GM15510 (cell line): ENCODE data around the gene ZNF497.

Experiments
- POLR2A ChIP-seq: IDR thresholded peaks from 3 replicates; pipeline ENCODE4 v1.6.1; 2011; ENCODE audit warnings: borderline replicate concordance; ENCODE audit not compliant: insufficient read length; ENCODE audit errors: extremely low read depth

Gene ZNF497

DNA sequence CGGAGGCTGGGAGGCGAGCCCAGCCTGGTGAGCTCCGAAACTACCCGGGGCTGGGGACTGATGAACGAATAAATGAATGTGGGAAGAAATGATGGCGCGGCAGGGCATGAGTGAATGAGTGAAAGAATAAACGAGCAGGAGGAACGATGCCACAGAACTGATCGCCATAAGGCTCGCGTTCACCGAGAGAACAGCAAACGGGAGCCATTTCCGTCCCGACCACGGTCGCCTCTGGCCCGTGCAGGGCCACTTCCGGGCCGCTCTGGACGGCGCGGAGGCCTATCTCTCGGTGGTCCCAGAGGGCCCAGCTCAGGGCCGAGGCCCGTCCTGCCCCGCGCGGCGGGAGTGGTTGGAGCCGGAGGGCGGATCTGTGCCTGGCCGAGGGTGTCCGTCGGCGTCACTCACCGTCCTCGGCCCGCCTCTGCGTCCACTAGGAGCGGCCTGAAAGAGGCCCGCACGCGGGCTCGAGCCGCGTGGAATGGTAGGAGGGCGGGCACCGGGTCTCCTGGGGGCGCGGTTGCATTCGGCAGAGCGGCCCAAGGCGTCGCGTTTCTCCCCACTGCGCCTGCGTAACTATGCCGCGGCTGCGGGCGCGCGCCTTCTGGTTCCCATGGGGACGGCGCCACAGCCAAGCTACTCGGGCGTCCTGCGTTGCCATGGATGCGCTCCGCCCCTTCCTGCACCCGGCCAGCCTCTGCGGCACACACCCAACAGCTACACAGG lies at the start of gene ZNF497:
Gene ZNF497, minus strand, starts transcription at position 480 of the 723 bp plus-strand sequence. CDS start 5,116 bp downstream, outside the sequence.
- peak; percentile 78 for TF ChIP-seq POLR2A

DNA sequence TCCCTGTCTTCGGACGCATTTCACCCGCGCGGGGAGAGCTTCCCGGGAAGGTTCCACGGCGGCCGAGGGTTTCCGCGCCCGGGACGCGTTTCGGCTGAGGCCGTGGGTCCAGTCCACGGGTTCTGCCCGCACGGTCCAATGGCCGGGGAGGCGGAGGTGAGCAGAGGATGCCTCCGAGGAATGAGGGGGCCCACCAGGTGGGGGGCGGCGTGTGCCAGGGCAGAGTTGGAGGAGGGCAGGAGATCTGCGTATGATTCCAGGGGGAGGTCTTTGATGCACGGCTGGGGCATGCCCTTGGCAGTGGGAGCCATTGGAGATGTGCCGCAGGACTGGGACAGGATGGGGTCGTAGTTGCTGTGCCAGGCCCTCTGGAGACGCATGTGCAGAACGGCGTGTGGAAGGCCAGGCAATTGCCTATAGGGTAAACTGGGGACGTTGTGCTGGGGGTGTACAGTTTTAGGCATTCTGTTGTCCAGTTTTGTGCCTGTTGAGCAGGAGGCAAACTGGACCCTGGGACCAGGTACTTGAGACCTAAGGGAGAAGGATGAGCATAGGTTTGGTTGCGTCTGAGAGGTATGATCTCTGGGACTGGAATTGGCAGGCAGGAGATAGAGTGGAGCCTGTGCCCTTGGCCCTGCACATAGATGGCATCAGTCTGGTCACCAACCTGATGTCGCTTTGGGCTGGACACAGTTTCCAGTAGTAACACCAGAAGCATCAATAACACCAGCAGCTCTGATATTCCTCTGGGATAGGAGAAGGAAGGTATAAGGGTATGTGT lies 46.6 kb upstream of the ZNF497 start:
- TF ChIP-seq POLR2A, result no peak

DNA sequence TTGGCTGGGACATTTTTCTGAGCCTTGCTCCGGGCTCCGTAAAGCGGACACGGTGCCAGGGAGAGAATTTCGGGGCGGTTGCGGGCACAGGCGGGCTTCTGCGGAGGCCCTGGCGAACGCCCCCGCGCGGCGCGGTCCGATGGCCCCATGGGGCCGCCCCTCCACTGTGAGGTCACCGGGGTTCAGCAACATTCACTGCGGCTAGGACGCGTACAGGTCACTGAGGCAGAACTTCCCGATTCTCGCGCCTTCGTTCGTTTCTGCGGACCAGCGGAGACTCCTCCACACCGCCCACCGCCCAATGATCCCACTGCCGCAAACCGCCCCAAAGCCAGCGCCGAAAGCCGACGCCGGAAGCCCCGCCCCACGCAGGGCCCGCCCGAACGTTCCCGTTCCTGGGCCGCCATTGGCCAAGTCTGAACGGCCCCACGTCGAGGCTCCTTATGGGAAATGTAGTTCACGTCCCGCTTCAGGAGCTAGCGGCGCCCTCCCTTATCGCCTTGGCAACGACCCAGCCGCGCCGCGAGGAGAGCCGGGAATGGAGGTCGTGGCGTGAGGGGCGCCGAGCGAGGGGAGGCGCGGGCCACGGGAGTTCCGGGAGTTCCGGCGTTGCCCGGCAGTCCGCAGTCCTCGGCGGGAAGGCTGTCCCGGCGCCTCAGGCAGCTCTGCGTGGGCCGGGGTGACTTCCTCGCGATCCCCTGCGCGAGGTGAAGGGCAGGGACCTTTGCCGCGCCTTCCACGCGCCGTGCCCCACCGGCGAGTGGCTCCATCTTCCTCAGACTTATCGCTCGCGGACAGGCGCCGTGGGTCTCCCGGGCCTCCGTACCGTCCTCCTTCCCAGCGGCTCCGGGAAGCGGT lies 45.8 kb upstream of the ZNF497 start, which contains the start of gene ZNF584:
Gene ZNF584, plus strand, starts transcription at position 498 of the 858 bp plus-strand sequence. CDS start 499 bp downstream, outside the sequence.
- peak; percentile 82 for TF ChIP-seq POLR2A

DNA sequence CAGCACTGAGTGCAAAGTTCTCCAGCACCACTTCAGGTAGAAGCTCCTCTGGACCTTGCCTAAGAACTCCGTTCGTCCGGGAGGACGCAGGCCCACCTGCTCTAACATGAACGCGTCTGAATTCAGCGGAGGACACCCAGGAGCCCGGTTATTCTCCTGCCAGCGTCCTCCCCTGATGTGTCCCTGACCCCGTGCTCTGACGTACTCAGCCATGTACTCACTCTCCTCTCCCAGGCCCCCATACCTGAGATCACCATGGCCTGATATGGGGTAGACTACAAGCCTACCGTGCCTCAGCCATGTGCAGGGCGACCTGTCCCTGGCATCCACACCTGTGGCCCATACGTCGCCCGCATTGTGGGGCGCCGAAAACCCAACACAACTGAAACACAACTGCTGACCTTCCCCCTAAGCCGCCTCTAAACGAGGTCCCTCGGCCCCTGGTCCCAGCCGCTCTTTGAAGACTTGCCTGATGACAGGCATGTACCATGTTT lies 45.2 kb upstream of the ZNF497 start:
- no peak for TF ChIP-seq POLR2A

DNA sequence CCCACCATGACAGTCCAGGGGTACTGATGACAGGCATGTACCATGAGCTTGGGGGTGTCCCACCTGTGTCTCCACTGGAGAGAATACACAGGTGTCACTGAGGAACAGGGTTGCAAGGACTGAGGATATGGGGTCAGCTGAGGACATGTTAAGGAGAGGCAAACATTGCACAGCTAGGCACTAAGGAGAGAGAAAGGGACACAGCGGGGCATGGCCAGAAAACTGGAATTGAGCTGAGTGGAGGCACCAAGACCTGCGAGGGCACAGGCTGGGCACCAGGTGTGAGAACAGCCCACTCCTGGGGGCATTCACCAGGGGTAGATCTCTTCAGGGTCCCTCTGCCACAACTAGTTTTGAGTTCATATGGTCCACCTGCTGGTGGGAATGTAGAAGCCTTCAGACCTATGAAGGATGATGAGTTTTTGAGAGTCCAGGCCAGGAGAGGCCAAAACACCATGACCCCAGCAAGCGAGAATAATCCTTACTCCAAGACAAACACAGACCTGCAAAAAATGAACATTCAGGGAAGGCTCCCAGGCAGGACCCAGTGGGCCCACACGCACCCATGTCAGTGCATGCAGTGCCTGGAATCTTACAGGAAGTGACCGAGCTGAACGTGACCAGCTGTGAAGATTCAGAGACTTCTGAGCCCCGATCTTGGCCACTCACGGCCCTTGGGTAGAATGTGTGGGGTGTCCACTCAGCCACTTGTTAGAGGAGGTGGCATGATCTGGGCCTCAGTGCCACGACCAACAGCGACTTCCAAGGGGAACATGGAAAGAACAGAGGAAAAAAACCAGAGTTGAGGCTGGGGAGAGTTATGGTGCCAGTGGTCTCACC lies 44.5 kb upstream of the ZNF497 start:
- TF ChIP-seq POLR2A, result no peak

DNA sequence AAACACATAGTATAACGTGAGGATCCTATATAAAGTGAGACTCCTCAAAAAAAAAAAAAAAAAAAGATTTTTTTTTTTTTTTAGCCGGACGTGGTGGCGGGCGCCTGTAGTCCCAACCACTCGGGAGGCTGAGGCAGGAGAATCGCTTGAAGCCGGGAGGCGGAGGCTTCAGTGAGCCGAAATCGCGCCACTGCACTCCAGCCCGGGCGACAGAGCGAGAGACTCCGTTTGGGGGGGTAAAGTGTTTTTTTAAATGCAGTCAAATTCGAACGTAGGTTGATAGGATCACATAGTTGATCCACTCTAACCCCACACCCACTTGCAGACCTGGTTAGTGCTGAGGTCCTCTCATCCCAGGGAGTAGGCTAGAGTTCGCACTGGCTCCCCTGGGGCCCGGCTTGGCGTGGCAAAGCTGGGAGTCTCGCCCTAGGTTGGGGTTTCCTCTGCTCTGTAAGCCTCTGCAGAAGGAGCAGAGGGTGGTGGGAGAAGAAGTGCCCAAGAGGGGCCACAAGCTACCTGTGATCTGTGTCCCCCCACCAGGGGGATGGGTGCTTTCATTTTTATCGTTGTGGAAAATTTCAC lies 39.4 kb upstream of the ZNF497 start:
- TF ChIP-seq POLR2A, result no peak

DNA sequence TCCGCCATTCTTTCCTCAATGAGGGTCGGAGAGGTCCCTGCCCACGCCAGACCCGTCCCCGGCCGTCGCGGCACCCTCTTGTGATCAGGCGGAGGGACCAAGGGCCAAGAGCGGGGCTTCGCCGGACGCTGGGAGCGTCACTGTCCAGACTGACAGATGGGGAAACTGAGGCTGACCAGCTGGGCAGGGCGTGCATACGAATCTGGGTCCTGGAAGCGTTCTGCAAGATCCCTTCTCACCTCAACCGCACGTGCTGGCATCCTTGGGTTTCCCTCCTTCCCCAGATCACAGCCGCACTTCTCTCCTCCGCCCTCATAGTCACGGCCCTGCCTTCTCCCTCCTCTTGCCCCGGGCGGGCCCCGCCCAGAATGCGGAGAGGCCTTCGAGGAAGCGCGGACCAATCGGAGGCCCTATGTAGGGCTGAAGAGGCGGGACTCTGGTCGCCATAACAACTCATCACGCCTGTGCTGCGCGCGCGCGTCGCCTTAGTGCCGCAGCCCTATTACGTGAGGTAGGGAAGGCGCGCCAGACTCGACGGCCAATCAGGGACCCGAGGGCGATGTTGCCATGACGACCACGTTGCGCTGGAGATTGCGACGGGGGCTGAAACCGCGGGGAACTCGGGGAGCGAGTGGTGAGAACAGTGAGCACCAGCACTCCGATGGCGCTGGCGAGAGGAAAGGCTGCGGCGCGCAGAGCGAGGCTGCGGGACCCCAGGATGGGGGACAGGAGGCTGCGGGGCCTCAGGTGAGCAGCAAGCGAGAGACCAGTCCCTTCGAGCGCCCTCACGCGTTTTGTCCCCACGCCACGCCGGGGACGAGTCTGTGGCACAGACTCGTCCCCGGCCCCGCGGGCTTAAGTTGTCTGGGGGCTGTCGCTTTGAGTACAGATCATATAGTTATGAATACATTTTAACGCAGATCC lies 38.6 kb upstream of the ZNF497 start:
- TF ChIP-seq POLR2A, result peak; percentile 82

DNA sequence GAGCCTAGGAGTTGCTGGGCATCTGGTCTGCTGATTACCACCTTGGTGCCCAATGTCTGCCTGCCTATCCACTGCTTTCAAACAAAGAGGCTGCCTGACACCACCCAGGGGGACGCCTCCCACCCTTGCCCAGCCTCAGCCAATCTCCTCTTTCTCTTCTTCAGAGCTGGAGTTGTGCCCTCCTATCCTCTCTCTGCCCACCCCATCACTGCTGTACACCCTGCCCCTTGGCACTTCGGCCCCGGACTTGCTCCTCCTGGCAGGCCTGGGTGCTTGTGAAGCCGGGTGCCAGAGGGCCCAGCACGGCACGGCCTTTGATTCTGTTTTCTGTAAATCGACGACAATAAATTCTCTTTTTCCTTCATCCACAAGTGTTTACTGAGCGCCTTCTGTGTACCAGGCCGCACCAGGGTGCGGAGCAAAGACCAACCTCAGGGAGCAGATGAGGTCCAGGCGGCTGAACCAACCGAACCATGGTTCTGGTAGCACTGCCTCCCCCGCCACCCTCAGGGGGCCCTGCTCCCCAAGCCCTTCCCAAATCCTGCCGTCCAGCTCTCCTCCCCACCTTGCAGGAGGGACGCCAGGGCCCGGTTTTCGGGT lies 37.9 kb upstream of the ZNF497 start:
- TF ChIP-seq POLR2A, result no peak

DNA sequence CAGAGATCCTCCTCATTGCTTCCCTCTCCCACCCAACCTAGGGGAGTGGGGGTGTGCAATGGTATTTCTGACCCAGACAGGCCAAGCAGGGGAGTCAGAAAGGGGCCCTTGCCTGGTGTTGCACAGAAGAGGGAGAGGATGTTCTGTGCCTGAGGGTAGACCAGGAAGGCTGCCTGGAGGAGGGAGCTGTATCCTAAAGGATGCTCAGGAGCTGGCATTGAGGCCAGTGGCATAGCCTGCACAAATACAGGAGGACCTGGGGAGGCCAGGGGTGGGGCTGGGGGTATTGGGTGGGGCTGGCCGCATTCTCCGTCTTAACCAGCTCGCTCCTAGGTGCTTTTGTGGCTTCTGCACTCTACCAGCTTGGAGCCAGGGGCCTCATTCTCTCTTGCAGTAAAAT lies 37.4 kb upstream of the ZNF497 start:
- no peak for TF ChIP-seq POLR2A

DNA sequence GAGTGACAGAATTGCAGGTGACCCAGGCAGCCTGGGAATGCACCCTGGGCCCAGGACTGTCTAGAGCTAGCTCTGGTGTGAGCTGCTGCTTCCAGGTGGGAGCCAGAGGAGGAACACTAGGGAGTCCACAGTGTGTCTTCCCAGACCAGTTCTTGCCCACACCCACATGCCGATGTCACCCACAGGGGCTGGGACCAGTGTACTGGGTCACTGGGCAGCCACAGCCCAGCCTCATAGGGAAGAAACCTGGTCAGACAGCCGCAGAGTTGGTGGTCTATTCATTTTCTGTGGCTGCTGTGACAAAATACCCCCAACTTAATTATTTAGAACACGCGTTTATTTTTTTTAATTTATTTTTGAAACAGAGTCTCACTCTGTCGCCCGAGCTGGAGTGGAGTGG lies 36.0 kb upstream of the ZNF497 start:
- no peak for TF ChIP-seq POLR2A

DNA sequence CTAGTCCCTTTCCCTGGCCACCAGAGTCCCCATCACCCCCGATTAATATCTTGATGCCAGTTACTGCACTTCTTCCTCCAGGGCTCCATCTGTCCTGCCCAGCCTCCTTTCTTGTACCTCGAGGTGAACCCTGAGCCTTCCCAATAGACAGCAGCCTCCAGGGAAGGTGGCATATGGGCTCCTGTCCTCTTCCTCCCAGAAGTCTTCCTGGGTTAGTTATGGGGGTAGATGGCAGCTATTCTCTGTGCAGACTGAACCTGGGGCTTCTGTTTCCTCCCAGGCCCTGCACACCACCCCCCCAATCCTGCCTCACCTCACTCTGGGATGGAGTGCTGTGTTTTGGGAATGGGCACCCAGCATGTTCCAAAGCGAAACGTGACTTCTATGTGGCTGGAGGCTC lies 35.5 kb upstream of the ZNF497 start:
- no peak for TF ChIP-seq POLR2A

DNA sequence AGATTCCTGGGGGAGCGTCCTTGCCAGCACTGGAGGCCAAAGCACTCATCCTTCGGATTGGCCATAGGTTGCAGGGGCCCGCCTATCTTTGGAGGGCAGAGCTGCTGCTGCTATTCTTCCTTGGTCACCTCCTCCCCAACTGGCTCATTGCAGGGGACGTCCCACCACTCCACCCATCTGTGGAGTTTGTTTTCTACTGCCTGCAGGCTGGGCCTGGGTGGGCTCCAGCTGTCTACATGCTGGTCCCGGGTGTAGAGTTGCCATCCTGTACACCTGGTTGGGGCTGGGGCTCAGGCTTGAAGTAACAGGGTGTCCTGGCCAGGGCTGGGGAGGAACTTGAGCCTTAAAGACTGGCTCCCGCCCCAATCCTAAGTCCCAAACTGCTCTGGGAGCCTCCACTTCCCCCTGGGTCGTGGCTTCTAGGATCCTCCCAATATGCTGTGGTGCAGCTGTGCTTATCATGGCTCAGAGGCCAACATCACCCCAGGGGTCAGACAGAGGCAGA lies 35.0 kb upstream of the ZNF497 start:
- TF ChIP-seq POLR2A, result no peak
